RWPE2 (cell line): Measurements from ENCODE around the gene DROSHA.

Experiments
- ATAC-seq: fragments of 200-7000 bp; cut with Tn5 transposase; 3 replicates; pipeline ENCODE4 v1.9.1; 2021; ENCODE audit warnings: low read depth
- DNase-seq: peaks from one replicate; pipeline ENCODE4 v3.0.0-alpha.2; 2020; ENCODE audit warnings: low spot score
- H3K27ac ChIP-seq: fragments of 450-650 bp; 2 replicates; pipeline ENCODE4 v1.5.1; 2017; ENCODE audit warnings: mild to moderate bottlenecking; ENCODE audit not compliant: poor library complexity, severe bottlenecking
- H3K27me3 ChIP-seq: fragments of 250-450 bp; sonication (Bioruptor Pico); 2 replicates; pipeline ENCODE4 v1.5.1; 2021; ENCODE audit warnings: mild to moderate bottlenecking, moderate library complexity; ENCODE audit not compliant: insufficient read depth, poor library complexity, severe bottlenecking
- H3K36me3 ChIP-seq: fragments of 250-450 bp; sonication (Bioruptor Pico); 2 replicates; pipeline ENCODE4 v1.5.1; 2020; ENCODE audit warnings: low read depth, mild to moderate bottlenecking, moderate library complexity
- H3K4me1 ChIP-seq: fragments of 250-450 bp; sonication (Bioruptor Pico); 2 replicates; pipeline ENCODE4 v1.5.1; 2021; ENCODE audit warnings: mild to moderate bottlenecking, moderate library complexity; ENCODE audit not compliant: insufficient read depth, poor library complexity, severe bottlenecking
- H3K4me3 ChIP-seq: fragments of 250-450 bp; sonication (Bioruptor Pico); 2 replicates; pipeline ENCODE4 v1.5.1; 2021; ENCODE audit warnings: mild to moderate bottlenecking, moderate library complexity; ENCODE audit not compliant: severe bottlenecking
- H3K9me3 ChIP-seq: fragments of 250-450 bp; sonication (Bioruptor Pico); 2 replicates; pipeline ENCODE4 v1.5.1; 2021; ENCODE audit warnings: mild to moderate bottlenecking, moderate library complexity; ENCODE audit not compliant: severe bottlenecking
- TF ChIP-seq, protein P1 (sequence below): fragments of 450-650 bp; IDR thresholded peaks from one replicate; pipeline ENCODE4 v1.5.1; 2017; ENCODE audit warnings: mild to moderate bottlenecking, moderate library complexity; ENCODE audit not compliant: poor library complexity, severe bottlenecking

Gene DROSHA

GRCh38 chr5:31449962-31450361 lies 81.9 kb downstream of the DROSHA start:
- TF ChIP-seq, protein P1, sequence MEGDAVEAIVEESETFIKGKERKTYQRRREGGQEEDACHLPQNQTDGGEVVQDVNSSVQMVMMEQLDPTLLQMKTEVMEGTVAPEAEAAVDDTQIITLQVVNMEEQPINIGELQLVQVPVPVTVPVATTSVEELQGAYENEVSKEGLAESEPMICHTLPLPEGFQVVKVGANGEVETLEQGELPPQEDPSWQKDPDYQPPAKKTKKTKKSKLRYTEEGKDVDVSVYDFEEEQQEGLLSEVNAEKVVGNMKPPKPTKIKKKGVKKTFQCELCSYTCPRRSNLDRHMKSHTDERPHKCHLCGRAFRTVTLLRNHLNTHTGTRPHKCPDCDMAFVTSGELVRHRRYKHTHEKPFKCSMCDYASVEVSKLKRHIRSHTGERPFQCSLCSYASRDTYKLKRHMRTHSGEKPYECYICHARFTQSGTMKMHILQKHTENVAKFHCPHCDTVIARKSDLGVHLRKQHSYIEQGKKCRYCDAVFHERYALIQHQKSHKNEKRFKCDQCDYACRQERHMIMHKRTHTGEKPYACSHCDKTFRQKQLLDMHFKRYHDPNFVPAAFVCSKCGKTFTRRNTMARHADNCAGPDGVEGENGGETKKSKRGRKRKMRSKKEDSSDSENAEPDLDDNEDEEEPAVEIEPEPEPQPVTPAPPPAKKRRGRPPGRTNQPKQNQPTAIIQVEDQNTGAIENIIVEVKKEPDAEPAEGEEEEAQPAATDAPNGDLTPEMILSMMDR = no peak
- Histone ChIP-seq H3K27ac (no peak overlapping the region), H3K4me1 (no peaks in the 10 kb centered on the region), H3K4me3 (no peak overlapping the region), H3K9me3 (no peaks in the 10 kb centered on the region), H3K36me3 (peaks cover 72% of the 10 kb centered on the region), H3K27me3 (no peaks in the 10 kb centered on the region)
- DNase-seq (no peak), ATAC-seq (no peak)

GRCh38 chr5:31449174-31449573 lies 82.7 kb downstream of the DROSHA start:
- DNase-seq = no peak
- ATAC-seq = no peak
- Histone ChIP-seq H3K27ac (no peak overlapping the region), H3K27me3 (no peaks in the 10 kb centered on the region), H3K4me1 (no peaks in the 10 kb centered on the region), H3K9me3 (no peaks in the 10 kb centered on the region), H3K4me3 (no peak overlapping the region), H3K36me3 (peaks cover 76% of the 10 kb centered on the region)
- TF ChIP-seq, protein P1 = no peak

GRCh38 chr5:31445041-31445600 lies 86.8 kb downstream of the DROSHA start:
- DNase-seq (no peak), ATAC-seq (no peak)
- H3K4me1 ChIP-seq = no peaks in the 10 kb centered on the region
- TF ChIP-seq, protein P1 = no peak
- H3K4me3 ChIP-seq = no peak overlapping the region
- H3K27me3 ChIP-seq = no peaks in the 10 kb centered on the region
- no peaks in the 10 kb centered on the region for H3K9me3 ChIP-seq
- no peak overlapping the region for H3K27ac ChIP-seq
- H3K36me3 ChIP-seq = peaks cover 57% of the 10 kb centered on the region

GRCh38 chr5:31443572-31443971 lies 88.3 kb downstream of the DROSHA start:
- Histone ChIP-seq H3K27ac (no peak overlapping the region), H3K4me3 (no peak overlapping the region), H3K9me3 (no peaks in the 10 kb centered on the region), H3K27me3 (no peaks in the 10 kb centered on the region), H3K36me3 (peaks cover 46% of the 10 kb centered on the region), H3K4me1 (no peaks in the 10 kb centered on the region)
- TF ChIP-seq, protein P1 = no peak
- DNase-seq (no peak), ATAC-seq (no peak)

DNA sequence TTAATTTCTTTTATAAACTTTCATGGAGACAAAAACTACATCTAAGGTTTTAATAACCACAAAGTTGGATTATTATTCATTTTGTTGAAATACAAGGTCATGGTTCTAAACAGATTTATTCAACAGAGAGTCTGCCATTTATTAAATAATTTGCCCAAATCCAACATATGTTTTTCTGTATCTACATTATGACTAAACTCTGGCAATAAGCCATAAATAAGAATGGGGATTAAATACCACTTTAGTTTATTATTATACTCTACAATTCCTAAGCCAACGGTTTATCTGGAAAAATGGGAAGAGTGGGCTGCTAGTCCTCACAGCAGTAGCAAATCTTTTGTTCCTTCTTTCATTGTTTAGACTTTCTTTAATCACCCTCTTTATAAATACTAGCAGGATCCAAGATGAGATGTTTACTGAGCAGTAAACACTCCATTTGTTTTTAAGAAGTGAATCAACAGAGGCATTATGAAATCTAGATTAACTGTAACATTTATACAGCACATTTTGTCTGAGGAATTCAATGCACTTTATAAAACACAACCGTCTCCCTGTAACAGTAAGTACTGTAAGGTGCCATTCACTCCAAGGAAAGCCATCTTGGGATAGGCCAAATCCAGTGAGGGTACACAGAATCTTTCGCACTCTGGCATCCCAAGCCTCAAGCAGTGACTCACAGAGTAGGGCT lies 89.7 kb downstream of the DROSHA start:
- Histone ChIP-seq H3K36me3 (peaks cover 32% of the 10 kb centered on the region), H3K27ac (no peak overlapping the region)

More for the DNA sequence above, 89.7 kb downstream of the DROSHA start:
- Histone ChIP-seq H3K4me1 (no peaks in the 10 kb centered on the region), H3K27me3 (no peaks in the 10 kb centered on the region), H3K9me3 (no peaks in the 10 kb centered on the region), H3K4me3 (no peak overlapping the region)
- ATAC-seq = peak; percentile 29; the same call in 2 of the 3 replicates
- TF ChIP-seq, protein P1 = no peak
- DNase-seq = no peak
